HG02798 (cell line): Measurements from ENCODE around the gene KCNMA1.

Experiments
- ATAC-seq: cut with Tn5 transposase; IDR thresholded peaks from one replicate; pipeline ENCODE4 v1.9.1; 2021; ENCODE audit warnings: mild to moderate bottlenecking; ENCODE audit not compliant: unreplicated experiment, poor library complexity

KCNMA1 gene

GRCh38 chr10:77296534-77297392 lies 340.8 kb downstream of the KCNMA1 start:
- ATAC-seq: no peak

GRCh38 chr10:77293773-77294172 lies 343.8 kb downstream of the KCNMA1 start:
- ATAC-seq: no peak

GRCh38 chr10:77293347-77293746 lies 344.3 kb downstream of the KCNMA1 start:
- ATAC-seq: no peak

GRCh38 chr10:77291596-77292505 lies 345.8 kb downstream of the KCNMA1 start:
- ATAC-seq: no peak

- ATAC-seq: no peak
These were observed 347.0 kb downstream of the KCNMA1 start for GRCh38 chr10:77290528-77291155.

- no peak for ATAC-seq
These were observed 347.8 kb downstream of the KCNMA1 start for GRCh38 chr10:77289790-77290189.

- no peak for ATAC-seq
These were observed 348.5 kb downstream of the KCNMA1 start for GRCh38 chr10:77289027-77289501.

- ATAC-seq: no peak
These were observed 349.9 kb downstream of the KCNMA1 start for GRCh38 chr10:77287647-77288120.

- no peak for ATAC-seq
These were observed 350.8 kb downstream of the KCNMA1 start for GRCh38 chr10:77286531-77287508.

GRCh38 chr10:77285529-77286182 lies 352.0 kb downstream of the KCNMA1 start:
- ATAC-seq: no peak

GRCh38 chr10:77284797-77285196 lies 352.8 kb downstream of the KCNMA1 start:
- no peak for ATAC-seq

GRCh38 chr10:77283326-77283725 lies 354.3 kb downstream of the KCNMA1 start:
- ATAC-seq: no peak

GRCh38 chr10:77282163-77282562 lies 355.4 kb downstream of the KCNMA1 start:
- ATAC-seq: no peak

GRCh38 chr10:77281719-77282118 lies 355.9 kb downstream of the KCNMA1 start:
- ATAC-seq: no peak

GRCh38 chr10:77279207-77279606 lies 358.4 kb downstream of the KCNMA1 start:
- no peak for ATAC-seq

GRCh38 chr10:77274046-77274795 lies 363.4 kb downstream of the KCNMA1 start:
- ATAC-seq: no peak

- ATAC-seq: no peak
These were observed 368.4 kb downstream of the KCNMA1 start for GRCh38 chr10:77269163-77269562.

GRCh38 chr10:77268721-77269120 lies 368.9 kb downstream of the KCNMA1 start:
- ATAC-seq: no peak
